SH-SY5Y (cell line): ENCODE data around the gene PCSK5.

ENCODE experiments used
- GATA2 ChIP-seq: IDR thresholded peaks from 2 replicates; pipeline ENCODE4 v1.6.1; 2011; ENCODE audit warnings: mild to moderate bottlenecking, low read depth, low read length
- GATA3 ChIP-seq: IDR thresholded peaks from 2 replicates; pipeline ENCODE4 v1.6.1; 2011; ENCODE audit warnings: low read depth, mild to moderate bottlenecking, low read length, moderate library complexity

DNA sequence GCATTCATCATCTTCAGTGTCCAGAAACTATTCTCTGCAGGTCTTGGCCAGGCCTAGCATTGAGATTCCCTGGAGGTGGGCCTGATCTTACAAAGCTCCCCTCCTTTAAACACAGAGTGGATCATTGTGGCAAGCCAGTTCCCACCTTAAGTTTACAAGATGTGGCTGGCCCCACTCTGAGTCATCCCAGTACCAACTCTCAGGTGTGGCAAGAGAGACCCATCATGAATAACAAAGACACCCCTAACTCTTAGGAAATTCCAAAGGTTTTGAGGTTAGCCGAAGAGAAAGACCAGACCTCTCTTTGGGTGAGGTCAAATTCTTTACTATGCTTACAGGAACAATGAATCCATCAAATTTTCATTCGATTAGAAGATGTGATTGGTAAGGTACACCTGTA is 425.6 kb downstream of the PCSK5 start:
- TF ChIP-seq GATA2 (no peak), GATA3 (no peak)
